Measurements from ENCODE around the gene THEM5. TPM values are rescaled to one million over a fixed set of nuclear protein-coding genes. Genes with fewer than 3 reads are reported as not detected.

Gene THEM5
- polyA plus RNA-seq, 3 donors: not detected

- no peaks in the 10 kb centered on the region for H3K9me3 Mint-ChIP-seq
- no CpG with 5 or more reads among the region's 1 CpG for WGBS (ENCODE audit: insufficient coverage)
- Histone ChIP-seq H3K9me3 (replicated peaks in 1 of 2; ENCODE audit: control insufficient read depth in 1 of 2, insufficient read depth in 1 of 2, low read length in 2 of 2) (no peaks in the 10 kb centered on the region), H2AFZ (ENCODE audit: insufficient read depth, low read depth, low read length, poor library complexity, severe bottlenecking) (no peak overlapping the region), H3K4me2 (replicated peaks; ENCODE audit: extremely low read depth, low read length, poor library complexity, severe bottlenecking) (no peak overlapping the region), H3K4me3 (replicated peaks in 1 of 3; ENCODE audit: low read depth in 2 of 3, low read length in 3 of 3) (no peak overlapping the region), H3K27me3 (ENCODE audit: control insufficient read depth in 2 of 2, insufficient read depth in 2 of 2, low read length in 2 of 2) (peaks cover 0 to 2% of the 10 kb centered on the region in 2 donors), H3K36me3 (replicated peaks in 1 of 2; ENCODE audit: control insufficient read depth in 1 of 2, insufficient read depth in 2 of 2, low read length in 2 of 2) (no peaks in the 10 kb centered on the region), H3K79me2 (ENCODE audit: insufficient read depth, low read length) (no peaks in the 10 kb centered on the region), H3K27ac (ENCODE audit: low read depth in 1 of 2, low read length in 2 of 2) (no peak overlapping the region), H3K4me1 (ENCODE audit: control insufficient read depth in 1 of 2, insufficient read depth in 2 of 2, low read length in 2 of 2) (peaks cover 0 to 6% of the 10 kb centered on the region in 2 donors), H4K20me1 (ENCODE audit: insufficient read depth, low read length) (no peaks in the 10 kb centered on the region), H3K9ac (ENCODE audit: insufficient read depth, low read length, poor library complexity, severe bottlenecking) (no peak overlapping the region)
- H3K4me1 Mint-ChIP-seq: peaks cover 15% of the 10 kb centered on the region
- H3K27me3 Mint-ChIP-seq (ENCODE audit: low read depth in 3 of 3): peaks cover 15 to 18% (median 16%) of the 10 kb centered on the region in 3 donors
- H3K27ac Mint-ChIP-seq: no peak overlapping the region
- no peak for DNase-seq
- intact Hi-C loops (cut with micrococcal nuclease): no loop called here
- H3K4me3 Mint-ChIP-seq: no peak overlapping the region
- no peaks in the 10 kb centered on the region for H3K36me3 Mint-ChIP-seq
- no peak for TF ChIP-seq CTCF (IDR thresholded peaks at IDR 0.05)
These were observed 45.7 kb downstream of the THEM5 start for GRCh38 chr1:151807766-151808165.

GRCh38 chr1:151807131-151807530 lies 46.4 kb downstream of the THEM5 start:
- Histone ChIP-seq H3K27me3 (ENCODE audit: control insufficient read depth in 2 of 2, insufficient read depth in 2 of 2, low read length in 2 of 2) (peaks cover 0 to 2% of the 10 kb centered on the region in 2 donors), H3K9ac (ENCODE audit: insufficient read depth, low read length, poor library complexity, severe bottlenecking) (no peak overlapping the region), H2AFZ (ENCODE audit: insufficient read depth, low read depth, low read length, poor library complexity, severe bottlenecking) (no peak overlapping the region), H3K27ac (ENCODE audit: low read depth in 1 of 2, low read length in 2 of 2) (no peak overlapping the region), H3K79me2 (ENCODE audit: insufficient read depth, low read length) (no peaks in the 10 kb centered on the region), H4K20me1 (ENCODE audit: insufficient read depth, low read length) (no peaks in the 10 kb centered on the region), H3K9me3 (replicated peaks in 1 of 2; ENCODE audit: control insufficient read depth in 1 of 2, insufficient read depth in 1 of 2, low read length in 2 of 2) (no peaks in the 10 kb centered on the region), H3K4me3 (replicated peaks in 1 of 3; ENCODE audit: low read depth in 2 of 3, low read length in 3 of 3) (no peak overlapping the region), H3K36me3 (replicated peaks in 1 of 2; ENCODE audit: control insufficient read depth in 1 of 2, insufficient read depth in 2 of 2, low read length in 2 of 2) (no peaks in the 10 kb centered on the region), H3K4me2 (replicated peaks; ENCODE audit: extremely low read depth, low read length, poor library complexity, severe bottlenecking) (no peak overlapping the region), H3K4me1 (ENCODE audit: control insufficient read depth in 1 of 2, insufficient read depth in 2 of 2, low read length in 2 of 2) (peaks cover 0 to 6% of the 10 kb centered on the region in 2 donors)
- no peak for TF ChIP-seq CTCF (IDR thresholded peaks at IDR 0.05)
- intact Hi-C loops (cut with micrococcal nuclease): no loop called here
- Mint-ChIP-seq H3K36me3 (no peaks in the 10 kb centered on the region), H3K27me3 (ENCODE audit: low read depth in 3 of 3) (peaks cover 13 to 21% (median 17%) of the 10 kb centered on the region in 3 donors), H3K27ac (no peak overlapping the region), H3K4me3 (no peak overlapping the region), H3K9me3 (no peaks in the 10 kb centered on the region), H3K4me1 (peaks cover 15% of the 10 kb centered on the region)
- DNase-seq: no peak
- 97% methylated on average over 5 of the region's 5 CpGs for WGBS (ENCODE audit: insufficient coverage)
